CD14-positive monocyte (primary cell): Measurements from ENCODE around the gene MAPK14. TPM values are rescaled to one million over a fixed set of nuclear protein-coding genes. Genes with fewer than 3 reads are reported as not detected.

Experiments
- DNase-seq, 3 donors: peaks; one replicate each; pipeline ENCODE4 v3.0.0-alpha.2; 2011 to 2022
- H2AFZ ChIP-seq: 2 replicates; pipeline ENCODE4 v1.6.0; 2012; ENCODE audit warnings: mild to moderate bottlenecking, low read depth, low read length, inconsistent platforms; ENCODE audit not compliant: insufficient read depth, poor library complexity, severe bottlenecking
- H3K27ac ChIP-seq, 2 donors: 1 replicate in 1 of 2; 2 replicates in 1 of 2; pipeline ENCODE4 v1.5.1; 2012 to 2013; ENCODE audit warnings: low read length in 2 of 2, control low read depth in 1 of 2, inconsistent platforms in 1 of 2, low read depth in 1 of 2, mild to moderate bottlenecking in 1 of 2
- H3K27me3 ChIP-seq, 2 donors: one replicate each; pipeline versions ENCODE4 v1.6.0 to v1.6.1; 2011 to 2013; ENCODE audit warnings: low read length in 2 of 2; ENCODE audit not compliant: control insufficient read depth in 2 of 2, insufficient read depth in 2 of 2
- H3K36me3 ChIP-seq, 2 donors: replicated peaks in 1 of 2; 1 replicate in 1 of 2; 2 replicates in 1 of 2; pipeline versions ENCODE4 v1.5.1 to v1.6.1; 2012 to 2013; ENCODE audit warnings: low read length in 2 of 2, control low read depth in 1 of 2, inconsistent platforms in 1 of 2, mild to moderate bottlenecking in 1 of 2; ENCODE audit not compliant: insufficient read depth in 2 of 2, control insufficient read depth in 1 of 2
- H3K4me1 ChIP-seq, 2 donors: 1 replicate in 1 of 2; 2 replicates in 1 of 2; pipeline versions ENCODE4 v1.5.1 to v1.6.1; 2012 to 2013; ENCODE audit warnings: low read length in 2 of 2, control low read depth in 1 of 2, inconsistent platforms in 1 of 2, mild to moderate bottlenecking in 1 of 2, moderate library complexity in 1 of 2; ENCODE audit not compliant: insufficient read depth in 2 of 2, control insufficient read depth in 1 of 2
- H3K4me2 ChIP-seq: replicated peaks from 2 replicates; pipeline ENCODE3; 2012; ENCODE audit warnings: low read length, moderate library complexity, mild to moderate bottlenecking; ENCODE audit not compliant: poor library complexity, severe bottlenecking; ENCODE audit errors: extremely low read depth
- H3K4me3 ChIP-seq, 3 experiments: fragments of 200-600 bp in 1 of 3; sonication (generic) in 1 of 3; replicated peaks in 1 of 3; 1 replicate in 2 of 3; 2 replicates in 1 of 3; pipeline ENCODE4 v1.5.1; 2011 to 2013; ENCODE audit warnings: low read length in 3 of 3, mild to moderate bottlenecking in 3 of 3, control low read depth in 2 of 3, low read depth in 2 of 3, inconsistent platforms in 1 of 3, moderate library complexity in 1 of 3
- H3K79me2 ChIP-seq: 2 replicates; pipeline ENCODE4 v1.6.0; 2012; ENCODE audit warnings: mild to moderate bottlenecking, control low read depth, inconsistent platforms, low read length, moderate library complexity; ENCODE audit not compliant: insufficient read depth
- H3K9ac ChIP-seq: 2 replicates; pipeline ENCODE4 v1.6.0; 2017; ENCODE audit warnings: low read length, mild to moderate bottlenecking; ENCODE audit not compliant: insufficient read depth, poor library complexity, severe bottlenecking
- H3K9me3 ChIP-seq, 2 donors: replicated peaks in 1 of 2; 1 replicate in 1 of 2; 2 replicates in 1 of 2; pipeline versions ENCODE4 v1.5.1 to v1.6.1; 2012 to 2013; ENCODE audit warnings: low read length in 2 of 2, control low read depth in 1 of 2; ENCODE audit not compliant: control insufficient read depth in 1 of 2, insufficient read depth in 1 of 2
- H4K20me1 ChIP-seq: 2 replicates; pipeline ENCODE4 v1.6.0; 2012; ENCODE audit warnings: mild to moderate bottlenecking, low read length, control low read depth, moderate library complexity; ENCODE audit not compliant: insufficient read depth
- H3K27ac Mint-ChIP-seq, 7 donors: one replicate each; pipeline ENCODE4 v1.8.0; 2020; ENCODE audit warnings: mild to moderate bottlenecking in 7 of 7, mixed read lengths in 7 of 7, moderate library complexity in 6 of 7, inconsistent platforms in 2 of 7
- H3K27me3 Mint-ChIP-seq, 3 donors: one replicate each; pipeline ENCODE4 v1.8.0; 2021 to 2022; ENCODE audit warnings: low read depth in 3 of 3, mild to moderate bottlenecking in 3 of 3, mixed read lengths in 3 of 3, moderate library complexity in 3 of 3, inconsistent platforms in 1 of 3
- H3K36me3 Mint-ChIP-seq, 2 donors: one replicate each; pipeline ENCODE4 v1.8.0; 2020; ENCODE audit warnings: mixed read lengths in 2 of 2, inconsistent platforms in 1 of 2, mild to moderate bottlenecking in 1 of 2
- H3K4me1 Mint-ChIP-seq: one replicate; pipeline ENCODE4 v1.8.0; 2020; ENCODE audit warnings: mild to moderate bottlenecking, mixed read lengths
- H3K4me3 Mint-ChIP-seq, 2 donors: one replicate each; pipeline ENCODE4 v1.8.0; 2020; ENCODE audit warnings: mild to moderate bottlenecking in 2 of 2, mixed read lengths in 2 of 2, moderate library complexity in 1 of 2
- H3K9me3 Mint-ChIP-seq, 7 donors: one replicate each; pipeline ENCODE4 v1.8.0; 2020 to 2022; ENCODE audit warnings: mixed read lengths in 7 of 7, mild to moderate bottlenecking in 6 of 7, moderate library complexity in 6 of 7, inconsistent platforms in 2 of 7
- CTCF ChIP-seq: fragments of 200-600 bp; IDR thresholded peaks from one replicate; pipeline ENCODE4 v1.8.0; 2022; ENCODE audit warnings: antibody characterized with exemption, mild to moderate bottlenecking
- WGBS: methylation state at CpG from one replicate; pipeline ENCODE4 v1.1.5; 2013; ENCODE audit warnings: missing lambda C conversion rate; ENCODE audit not compliant: insufficient coverage; 5-methylcytosine and 5-hydroxymethylcytosine counted together
- intact Hi-C, 2 donors: fragments of 100-400 bp; cut with micrococcal nuclease; formaldehyde crosslinking; loops; one replicate each; pipeline versions ENCODE4 v1.15.0 to v1.15.1; 2023
- polyA plus RNA-seq, 3 donors: library from polyadenylated mRNA; depleted of rRNA in 1 of 3; unstranded in 2 of 3; stranded (reverse) in 1 of 3; fragments of 300-500 nt in 2 of 3; fragments of >200 nt in 1 of 3; fragmentation: Illumina TruSeq in 2 of 3; gene quantifications; 1 replicate in 2 of 3; 2 replicates in 1 of 3; pipeline ENCODE4 v1.2.3, GENCODE V29; 2012 to 2021

Gene MAPK14
- polyA plus RNA-seq, 3 donors, result 56.6 to 96.6 (median 83.7) TPM

- no peak overlapping the region for H3K4me3 Mint-ChIP-seq
- H3K4me1 Mint-ChIP-seq, result peaks cover 19% of the 10 kb centered on the region
- DNase-seq, result peak in 2 of 3 donors; percentile 18 to 32
- Histone ChIP-seq H3K27ac (peak overlapping the region in 1 of 2 donors; percentile 63), H3K27me3 (no peaks in the 10 kb centered on the region), H4K20me1 (peaks cover 100% of the 10 kb centered on the region), H3K4me2 (no peak overlapping the region), H3K9ac (no peak overlapping the region), H3K79me2 (peaks cover 100% of the 10 kb centered on the region), H3K4me3 (no peak overlapping the region), H3K4me1 (peaks cover 0 to 3% of the 10 kb centered on the region in 2 donors), H2AFZ (no peak overlapping the region), H3K9me3 (no peaks in the 10 kb centered on the region), H3K36me3 (peaks cover 57 to 93% of the 10 kb centered on the region in 2 donors)
- H3K27ac Mint-ChIP-seq, result peak overlapping the region; percentile 36 to 85 (median 57)
- H3K27me3 Mint-ChIP-seq, result peaks cover 0 to 1% (median 0%) of the 10 kb centered on the region in 3 donors
- TF ChIP-seq CTCF, result peak; percentile 32
- peaks cover 58 to 74% of the 10 kb centered on the region in 2 donors for H3K36me3 Mint-ChIP-seq
- intact Hi-C loops, result no loop called here
- no CpG with 5 or more reads among the region's 3 CpGs for WGBS
- peaks cover 0 to 3% (median 0%) of the 10 kb centered on the region in 7 donors for H3K9me3 Mint-ChIP-seq
These were observed 48.0 kb downstream of the MAPK14 start for GRCh38 chr6:36075656-36076055.

- H3K4me1 ChIP-seq, result peaks cover 0 to 3% of the 10 kb centered on the region in 2 donors
- H2AFZ ChIP-seq, result no peak overlapping the region
- no peak for TF ChIP-seq CTCF
- Mint-ChIP-seq H3K36me3 (peaks cover 66 to 79% of the 10 kb centered on the region in 2 donors), H3K9me3 (peaks cover 0 to 8% (median 4%) of the 10 kb centered on the region in 7 donors), H3K4me1 (peaks cover 19% of the 10 kb centered on the region), H3K27ac (peak overlapping the region in 5 of 7 donors; percentile 2 to 68 (median 13)), H3K27me3 (peaks cover 0 to 1% (median 0%) of the 10 kb centered on the region in 3 donors), H3K4me3 (no peak overlapping the region)
- H3K4me2 ChIP-seq, result no peak overlapping the region
- intact Hi-C loops, result no loop called here
- H3K79me2 ChIP-seq, result peaks cover 100% of the 10 kb centered on the region
- H3K9ac ChIP-seq, result no peak overlapping the region
- no peak overlapping the region for H3K4me3 ChIP-seq
- no peaks in the 10 kb centered on the region for H3K9me3 ChIP-seq
- H3K36me3 ChIP-seq, result peaks cover 64 to 98% of the 10 kb centered on the region in 2 donors
- no CpG with 5 or more reads among the region's 3 CpGs for WGBS
- peaks cover 100% of the 10 kb centered on the region for H4K20me1 ChIP-seq
- H3K27ac ChIP-seq, result peak overlapping the region in 1 of 2 donors; percentile 63
- DNase-seq, result no peak
- H3K27me3 ChIP-seq, result no peaks in the 10 kb centered on the region
These were observed 48.8 kb downstream of the MAPK14 start for GRCh38 chr6:36076178-36077063.
